WTC11 (cell line): Measurements from ENCODE around the gene ELMO1. TPM values are rescaled to one million over a fixed set of nuclear protein-coding genes. Genes with fewer than 3 reads are reported as not detected.

ENCODE experiments used
- ATAC-seq: fragments of 200-7000 bp; cut with Tn5 transposase; 2 replicates; pipeline ENCODE4 v1.10.0; 2021; ENCODE audit warnings: mild to moderate bottlenecking, moderate library complexity
- CTCF ChIA-PET: fragments of 300-600 bp; sonication (Branson Sonifier 250); formaldehyde crosslinking; loops from one replicate; lab custom pipeline; 2021; ENCODE audit warnings: antibody characterized with exemption; lab: Charles Lee
- POLR2A ChIA-PET: fragments of 350-600 bp; sonication (Branson Sonifier 250); formaldehyde crosslinking; loops from one replicate; lab custom pipeline; 2021; ENCODE audit warnings: antibody characterized with exemption; lab: Charles Lee
- DNase-seq: peaks from one replicate; pipeline ENCODE4 v3.0.0; 2021; ENCODE audit warnings: low spot score
- H3K27ac Mint-ChIP-seq: 2 replicates; pipeline ENCODE4 v1.8.0; 2021; ENCODE audit warnings: mixed read lengths
- H3K27me3 Mint-ChIP-seq: 2 replicates; pipeline ENCODE4 v1.8.0; 2021; ENCODE audit warnings: low read depth, mild to moderate bottlenecking, moderate library complexity, mixed read lengths
- H3K36me3 Mint-ChIP-seq: 2 replicates; pipeline ENCODE4 v1.8.0; 2021; ENCODE audit warnings: mixed read lengths
- H3K4me1 Mint-ChIP-seq: 2 replicates; pipeline ENCODE4 v1.8.0; 2022; ENCODE audit warnings: mixed read lengths
- H3K4me3 Mint-ChIP-seq: 2 replicates; pipeline ENCODE4 v1.8.0; 2021; ENCODE audit warnings: mild to moderate bottlenecking, moderate library complexity, mixed read lengths
- H3K9me3 Mint-ChIP-seq: 2 replicates; pipeline ENCODE4 v1.8.0; 2021; ENCODE audit warnings: mixed read lengths
- JAZF1 ChIP-seq: fragments of 250-450 bp; sonication (Bioruptor Pico); IDR thresholded peaks from 2 replicates; pipeline ENCODE4 v1.9.0; 2021; ENCODE audit warnings: moderate library complexity, mild to moderate bottlenecking, inconsistent platforms
- NFATC4 ChIP-seq: fragments of 250-450 bp; sonication (Bioruptor Pico); IDR thresholded peaks from 2 replicates; pipeline ENCODE4 v1.9.0; 2021; ENCODE audit warnings: mild to moderate bottlenecking
- SP1 ChIP-seq: sonication (generic); formaldehyde crosslinking; conservative IDR thresholded peaks from 2 replicates; pipeline ENCODE4 v1.8.1; 2022; ENCODE audit warnings: missing genetic modification reagents
- TEAD4 ChIP-seq: sonication (generic); formaldehyde crosslinking; IDR thresholded peaks from 2 replicates; pipeline ENCODE4 v1.8.0; 2022; ENCODE audit warnings: mild to moderate bottlenecking, missing genetic modification reagents
- ZNF263 ChIP-seq: sonication (generic); formaldehyde crosslinking; IDR thresholded peaks from 2 replicates; pipeline ENCODE4 v1.8.1; 2022; ENCODE audit warnings: low read depth, mild to moderate bottlenecking, moderate library complexity, missing genetic modification reagents
- ZNF671 ChIP-seq: fragments of 250-450 bp; sonication (Bioruptor Pico); IDR thresholded peaks from 2 replicates; pipeline ENCODE4 v1.8.0; 2021; ENCODE audit warnings: mild to moderate bottlenecking
- total RNA-seq: library from RNA; stranded (reverse); gene quantifications from 3 replicates; pipeline ENCODE4 v1.2.3, GENCODE V29; 2021
- TF ChIP-seq, protein P1 (sequence below): fragments of 250-450 bp; sonication (Bioruptor Pico); IDR thresholded peaks from 2 replicates; pipeline ENCODE4 v1.9.0; 2021; ENCODE audit warnings: mild to moderate bottlenecking, borderline replicate concordance
- TF ChIP-seq, protein P2 (sequence below): sonication (generic); formaldehyde crosslinking; IDR thresholded peaks from 2 replicates; pipeline ENCODE4 v1.8.0; 2023; ENCODE audit warnings: missing genetic modification reagents, mild to moderate bottlenecking, borderline replicate concordance
- TF ChIP-seq, protein P3 (sequence below): fragments of 250-450 bp; sonication (Bioruptor Pico); IDR thresholded peaks from 2 replicates; pipeline ENCODE4 v1.9.0; 2021; ENCODE audit warnings: moderate library complexity, mild to moderate bottlenecking, inconsistent platforms, borderline replicate concordance
- TF ChIP-seq, protein P4 (sequence below): sonication (generic); formaldehyde crosslinking; IDR thresholded peaks from 2 replicates; pipeline ENCODE4 v1.8.0; 2022; ENCODE audit warnings: missing genetic modification reagents
- TF ChIP-seq, protein P5 (sequence below): fragments of 200-600 bp; IDR thresholded peaks from 2 replicates; pipeline ENCODE4 v1.8.0; 2022; ENCODE audit warnings: antibody characterized with exemption
- TF ChIP-seq, protein P6 (sequence below): sonication (generic); formaldehyde crosslinking; IDR thresholded peaks from 2 replicates; pipeline ENCODE4 v1.8.1; 2023; ENCODE audit warnings: mild to moderate bottlenecking, moderate library complexity, missing genetic modification reagents
- TF ChIP-seq, protein P7 (sequence below): sonication (generic); formaldehyde crosslinking; IDR thresholded peaks from 2 replicates; pipeline ENCODE4 v1.8.0; 2022; ENCODE audit warnings: mild to moderate bottlenecking, missing genetic modification reagents
- TF ChIP-seq, protein P8 (sequence below): fragments of 250-450 bp; sonication (Bioruptor Pico); IDR thresholded peaks from 2 replicates; pipeline ENCODE4 v1.9.0; 2021; ENCODE audit warnings: mild to moderate bottlenecking

Gene ELMO1
- total RNA-seq, 1 experiment from 2014 or later: 19.4 TPM

DNA sequence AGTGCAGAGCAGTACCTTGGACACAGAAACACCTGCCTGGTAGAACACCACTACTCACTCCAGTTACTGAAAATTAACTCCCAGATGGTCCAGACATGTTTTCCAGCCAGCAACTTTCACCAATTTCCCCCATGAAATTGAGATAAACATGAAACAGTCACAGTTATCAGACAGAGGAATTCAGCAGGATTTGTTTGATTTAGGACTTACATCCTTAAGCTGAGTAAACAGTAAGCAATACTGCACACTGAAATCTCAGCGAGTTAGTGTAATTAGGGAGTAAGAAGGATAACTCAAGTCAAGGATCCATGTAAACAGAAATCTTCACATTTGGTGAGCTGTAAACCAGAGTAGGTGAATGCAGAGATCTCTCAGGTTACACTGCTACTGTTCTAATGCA, 353.5 kb downstream of the ELMO1 start:
- TF ChIP-seq, protein P1, sequence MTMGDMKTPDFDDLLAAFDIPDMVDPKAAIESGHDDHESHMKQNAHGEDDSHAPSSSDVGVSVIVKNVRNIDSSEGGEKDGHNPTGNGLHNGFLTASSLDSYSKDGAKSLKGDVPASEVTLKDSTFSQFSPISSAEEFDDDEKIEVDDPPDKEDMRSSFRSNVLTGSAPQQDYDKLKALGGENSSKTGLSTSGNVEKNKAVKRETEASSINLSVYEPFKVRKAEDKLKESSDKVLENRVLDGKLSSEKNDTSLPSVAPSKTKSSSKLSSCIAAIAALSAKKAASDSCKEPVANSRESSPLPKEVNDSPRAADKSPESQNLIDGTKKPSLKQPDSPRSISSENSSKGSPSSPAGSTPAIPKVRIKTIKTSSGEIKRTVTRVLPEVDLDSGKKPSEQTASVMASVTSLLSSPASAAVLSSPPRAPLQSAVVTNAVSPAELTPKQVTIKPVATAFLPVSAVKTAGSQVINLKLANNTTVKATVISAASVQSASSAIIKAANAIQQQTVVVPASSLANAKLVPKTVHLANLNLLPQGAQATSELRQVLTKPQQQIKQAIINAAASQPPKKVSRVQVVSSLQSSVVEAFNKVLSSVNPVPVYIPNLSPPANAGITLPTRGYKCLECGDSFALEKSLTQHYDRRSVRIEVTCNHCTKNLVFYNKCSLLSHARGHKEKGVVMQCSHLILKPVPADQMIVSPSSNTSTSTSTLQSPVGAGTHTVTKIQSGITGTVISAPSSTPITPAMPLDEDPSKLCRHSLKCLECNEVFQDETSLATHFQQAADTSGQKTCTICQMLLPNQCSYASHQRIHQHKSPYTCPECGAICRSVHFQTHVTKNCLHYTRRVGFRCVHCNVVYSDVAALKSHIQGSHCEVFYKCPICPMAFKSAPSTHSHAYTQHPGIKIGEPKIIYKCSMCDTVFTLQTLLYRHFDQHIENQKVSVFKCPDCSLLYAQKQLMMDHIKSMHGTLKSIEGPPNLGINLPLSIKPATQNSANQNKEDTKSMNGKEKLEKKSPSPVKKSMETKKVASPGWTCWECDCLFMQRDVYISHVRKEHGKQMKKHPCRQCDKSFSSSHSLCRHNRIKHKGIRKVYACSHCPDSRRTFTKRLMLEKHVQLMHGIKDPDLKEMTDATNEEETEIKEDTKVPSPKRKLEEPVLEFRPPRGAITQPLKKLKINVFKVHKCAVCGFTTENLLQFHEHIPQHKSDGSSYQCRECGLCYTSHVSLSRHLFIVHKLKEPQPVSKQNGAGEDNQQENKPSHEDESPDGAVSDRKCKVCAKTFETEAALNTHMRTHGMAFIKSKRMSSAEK: no peak
- TF ChIP-seq, protein P2, sequence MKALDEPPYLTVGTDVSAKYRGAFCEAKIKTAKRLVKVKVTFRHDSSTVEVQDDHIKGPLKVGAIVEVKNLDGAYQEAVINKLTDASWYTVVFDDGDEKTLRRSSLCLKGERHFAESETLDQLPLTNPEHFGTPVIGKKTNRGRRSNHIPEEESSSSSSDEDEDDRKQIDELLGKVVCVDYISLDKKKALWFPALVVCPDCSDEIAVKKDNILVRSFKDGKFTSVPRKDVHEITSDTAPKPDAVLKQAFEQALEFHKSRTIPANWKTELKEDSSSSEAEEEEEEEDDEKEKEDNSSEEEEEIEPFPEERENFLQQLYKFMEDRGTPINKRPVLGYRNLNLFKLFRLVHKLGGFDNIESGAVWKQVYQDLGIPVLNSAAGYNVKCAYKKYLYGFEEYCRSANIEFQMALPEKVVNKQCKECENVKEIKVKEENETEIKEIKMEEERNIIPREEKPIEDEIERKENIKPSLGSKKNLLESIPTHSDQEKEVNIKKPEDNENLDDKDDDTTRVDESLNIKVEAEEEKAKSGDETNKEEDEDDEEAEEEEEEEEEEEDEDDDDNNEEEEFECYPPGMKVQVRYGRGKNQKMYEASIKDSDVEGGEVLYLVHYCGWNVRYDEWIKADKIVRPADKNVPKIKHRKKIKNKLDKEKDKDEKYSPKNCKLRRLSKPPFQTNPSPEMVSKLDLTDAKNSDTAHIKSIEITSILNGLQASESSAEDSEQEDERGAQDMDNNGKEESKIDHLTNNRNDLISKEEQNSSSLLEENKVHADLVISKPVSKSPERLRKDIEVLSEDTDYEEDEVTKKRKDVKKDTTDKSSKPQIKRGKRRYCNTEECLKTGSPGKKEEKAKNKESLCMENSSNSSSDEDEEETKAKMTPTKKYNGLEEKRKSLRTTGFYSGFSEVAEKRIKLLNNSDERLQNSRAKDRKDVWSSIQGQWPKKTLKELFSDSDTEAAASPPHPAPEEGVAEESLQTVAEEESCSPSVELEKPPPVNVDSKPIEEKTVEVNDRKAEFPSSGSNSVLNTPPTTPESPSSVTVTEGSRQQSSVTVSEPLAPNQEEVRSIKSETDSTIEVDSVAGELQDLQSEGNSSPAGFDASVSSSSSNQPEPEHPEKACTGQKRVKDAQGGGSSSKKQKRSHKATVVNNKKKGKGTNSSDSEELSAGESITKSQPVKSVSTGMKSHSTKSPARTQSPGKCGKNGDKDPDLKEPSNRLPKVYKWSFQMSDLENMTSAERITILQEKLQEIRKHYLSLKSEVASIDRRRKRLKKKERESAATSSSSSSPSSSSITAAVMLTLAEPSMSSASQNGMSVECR (CRISPR knock-in tag): no peak
- TF ChIP-seq, protein P3, sequence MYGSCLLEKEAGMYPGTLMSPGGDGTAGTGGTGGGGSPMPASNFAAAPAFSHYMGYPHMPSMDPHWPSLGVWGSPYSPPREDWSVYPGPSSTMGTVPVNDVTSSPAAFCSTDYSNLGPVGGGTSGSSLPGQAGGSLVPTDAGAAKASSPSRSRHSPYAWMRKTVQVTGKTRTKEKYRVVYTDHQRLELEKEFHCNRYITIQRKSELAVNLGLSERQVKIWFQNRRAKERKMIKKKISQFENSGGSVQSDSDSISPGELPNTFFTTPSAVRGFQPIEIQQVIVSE (CRISPR knock-in tag): no peak
- TF ChIP-seq ZNF263 (no peak), NFATC4 (CRISPR knock-in tag) (no peak), ZNF671 (CRISPR knock-in tag) (no peak), TEAD4 (no peak), SP1 (CRISPR knock-in tag) (no peak), JAZF1 (CRISPR knock-in tag) (no peak)
- TF ChIP-seq, protein P4, sequence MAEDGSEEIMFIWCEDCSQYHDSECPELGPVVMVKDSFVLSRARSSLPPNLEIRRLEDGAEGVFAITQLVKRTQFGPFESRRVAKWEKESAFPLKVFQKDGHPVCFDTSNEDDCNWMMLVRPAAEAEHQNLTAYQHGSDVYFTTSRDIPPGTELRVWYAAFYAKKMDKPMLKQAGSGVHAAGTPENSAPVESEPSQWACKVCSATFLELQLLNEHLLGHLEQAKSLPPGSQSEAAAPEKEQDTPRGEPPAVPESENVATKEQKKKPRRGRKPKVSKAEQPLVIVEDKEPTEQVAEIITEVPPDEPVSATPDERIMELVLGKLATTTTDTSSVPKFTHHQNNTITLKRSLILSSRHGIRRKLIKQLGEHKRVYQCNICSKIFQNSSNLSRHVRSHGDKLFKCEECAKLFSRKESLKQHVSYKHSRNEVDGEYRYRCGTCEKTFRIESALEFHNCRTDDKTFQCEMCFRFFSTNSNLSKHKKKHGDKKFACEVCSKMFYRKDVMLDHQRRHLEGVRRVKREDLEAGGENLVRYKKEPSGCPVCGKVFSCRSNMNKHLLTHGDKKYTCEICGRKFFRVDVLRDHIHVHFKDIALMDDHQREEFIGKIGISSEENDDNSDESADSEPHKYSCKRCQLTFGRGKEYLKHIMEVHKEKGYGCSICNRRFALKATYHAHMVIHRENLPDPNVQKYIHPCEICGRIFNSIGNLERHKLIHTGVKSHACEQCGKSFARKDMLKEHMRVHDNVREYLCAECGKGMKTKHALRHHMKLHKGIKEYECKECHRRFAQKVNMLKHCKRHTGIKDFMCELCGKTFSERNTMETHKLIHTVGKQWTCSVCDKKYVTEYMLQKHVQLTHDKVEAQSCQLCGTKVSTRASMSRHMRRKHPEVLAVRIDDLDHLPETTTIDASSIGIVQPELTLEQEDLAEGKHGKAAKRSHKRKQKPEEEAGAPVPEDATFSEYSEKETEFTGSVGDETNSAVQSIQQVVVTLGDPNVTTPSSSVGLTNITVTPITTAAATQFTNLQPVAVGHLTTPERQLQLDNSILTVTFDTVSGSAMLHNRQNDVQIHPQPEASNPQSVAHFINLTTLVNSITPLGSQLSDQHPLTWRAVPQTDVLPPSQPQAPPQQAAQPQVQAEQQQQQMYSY (CRISPR knock-in tag): no peak
- TF ChIP-seq, protein P5, sequence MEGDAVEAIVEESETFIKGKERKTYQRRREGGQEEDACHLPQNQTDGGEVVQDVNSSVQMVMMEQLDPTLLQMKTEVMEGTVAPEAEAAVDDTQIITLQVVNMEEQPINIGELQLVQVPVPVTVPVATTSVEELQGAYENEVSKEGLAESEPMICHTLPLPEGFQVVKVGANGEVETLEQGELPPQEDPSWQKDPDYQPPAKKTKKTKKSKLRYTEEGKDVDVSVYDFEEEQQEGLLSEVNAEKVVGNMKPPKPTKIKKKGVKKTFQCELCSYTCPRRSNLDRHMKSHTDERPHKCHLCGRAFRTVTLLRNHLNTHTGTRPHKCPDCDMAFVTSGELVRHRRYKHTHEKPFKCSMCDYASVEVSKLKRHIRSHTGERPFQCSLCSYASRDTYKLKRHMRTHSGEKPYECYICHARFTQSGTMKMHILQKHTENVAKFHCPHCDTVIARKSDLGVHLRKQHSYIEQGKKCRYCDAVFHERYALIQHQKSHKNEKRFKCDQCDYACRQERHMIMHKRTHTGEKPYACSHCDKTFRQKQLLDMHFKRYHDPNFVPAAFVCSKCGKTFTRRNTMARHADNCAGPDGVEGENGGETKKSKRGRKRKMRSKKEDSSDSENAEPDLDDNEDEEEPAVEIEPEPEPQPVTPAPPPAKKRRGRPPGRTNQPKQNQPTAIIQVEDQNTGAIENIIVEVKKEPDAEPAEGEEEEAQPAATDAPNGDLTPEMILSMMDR: no peak
- TF ChIP-seq, protein P6, sequence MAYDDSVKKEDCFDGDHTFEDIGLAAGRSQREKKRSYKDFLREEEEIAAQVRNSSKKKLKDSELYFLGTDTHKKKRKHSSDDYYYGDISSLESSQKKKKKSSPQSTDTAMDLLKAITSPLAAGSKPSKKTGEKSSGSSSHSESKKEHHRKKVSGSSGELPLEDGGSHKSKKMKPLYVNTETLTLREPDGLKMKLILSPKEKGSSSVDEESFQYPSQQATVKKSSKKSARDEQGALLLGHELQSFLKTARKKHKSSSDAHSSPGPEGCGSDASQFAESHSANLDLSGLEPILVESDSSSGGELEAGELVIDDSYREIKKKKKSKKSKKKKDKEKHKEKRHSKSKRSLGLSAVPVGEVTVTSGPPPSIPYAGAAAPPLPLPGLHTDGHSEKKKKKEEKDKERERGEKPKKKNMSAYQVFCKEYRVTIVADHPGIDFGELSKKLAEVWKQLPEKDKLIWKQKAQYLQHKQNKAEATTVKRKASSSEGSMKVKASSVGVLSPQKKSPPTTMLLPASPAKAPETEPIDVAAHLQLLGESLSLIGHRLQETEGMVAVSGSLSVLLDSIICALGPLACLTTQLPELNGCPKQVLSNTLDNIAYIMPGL (CRISPR knock-in tag): no peak
- TF ChIP-seq, protein P7, sequence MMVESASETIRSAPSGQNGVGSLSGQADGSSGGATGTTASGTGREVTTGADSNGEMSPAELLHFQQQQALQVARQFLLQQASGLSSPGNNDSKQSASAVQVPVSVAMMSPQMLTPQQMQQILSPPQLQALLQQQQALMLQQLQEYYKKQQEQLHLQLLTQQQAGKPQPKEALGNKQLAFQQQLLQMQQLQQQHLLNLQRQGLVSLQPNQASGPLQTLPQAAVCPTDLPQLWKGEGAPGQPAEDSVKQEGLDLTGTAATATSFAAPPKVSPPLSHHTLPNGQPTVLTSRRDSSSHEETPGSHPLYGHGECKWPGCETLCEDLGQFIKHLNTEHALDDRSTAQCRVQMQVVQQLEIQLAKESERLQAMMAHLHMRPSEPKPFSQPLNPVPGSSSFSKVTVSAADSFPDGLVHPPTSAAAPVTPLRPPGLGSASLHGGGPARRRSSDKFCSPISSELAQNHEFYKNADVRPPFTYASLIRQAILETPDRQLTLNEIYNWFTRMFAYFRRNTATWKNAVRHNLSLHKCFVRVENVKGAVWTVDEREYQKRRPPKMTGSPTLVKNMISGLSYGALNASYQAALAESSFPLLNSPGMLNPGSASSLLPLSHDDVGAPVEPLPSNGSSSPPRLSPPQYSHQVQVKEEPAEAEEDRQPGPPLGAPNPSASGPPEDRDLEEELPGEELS (CRISPR knock-in tag): no peak
- TF ChIP-seq, protein P8, sequence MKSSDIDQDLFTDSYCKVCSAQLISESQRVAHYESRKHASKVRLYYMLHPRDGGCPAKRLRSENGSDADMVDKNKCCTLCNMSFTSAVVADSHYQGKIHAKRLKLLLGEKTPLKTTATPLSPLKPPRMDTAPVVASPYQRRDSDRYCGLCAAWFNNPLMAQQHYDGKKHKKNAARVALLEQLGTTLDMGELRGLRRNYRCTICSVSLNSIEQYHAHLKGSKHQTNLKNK: no peak
- ATAC-seq (peak; percentile 43; the same call in 1 of the 2 replicates), DNase-seq (no peak)
- Mint-ChIP-seq H3K9me3 (peaks cover 10% of the 10 kb centered on the region), H3K27ac (peak overlapping the region; percentile 44), H3K4me1 (peaks cover 30% of the 10 kb centered on the region), H3K27me3 (no peaks in the 10 kb centered on the region), H3K36me3 (peaks cover 6% of the 10 kb centered on the region; the same call in 1 of the 2 replicates), H3K4me3 (no peak overlapping the region)
- POLR2A ChIA-PET: no interaction called here
- CTCF ChIA-PET: interaction anchor here (0.9 to 1.0 kb wide), 3 partner anchors 22 to 128 kb away, joined by 3 to 4 read pairs (median 3); no protein-coding TSS in a partner anchor
